Upper lobe of right lung (tissue), 1 donor: ENCODE data around the gene CTAG1A. TPM values are rescaled to one million over a fixed set of nuclear protein-coding genes. Genes with fewer than 3 reads are reported as not detected.
"Not testable (repeated sequence)": the region's sequence is repeated elsewhere in the genome, so short reads cannot be mapped to it uniquely, and the experiment has no call there.

Experiments used
- ATAC-seq: fragments of 200-7000 bp; cut with Tn5 transposase; one replicate; pipeline ENCODE4 v1.9.1; 2020; ENCODE audit warnings: mild to moderate bottlenecking, moderate library complexity
- DNase-seq: peaks from one replicate; pipeline ENCODE4 v3.0.0-alpha.2; 2020
- H3K27ac ChIP-seq: fragments of 200-600 bp; one replicate; pipeline ENCODE4 v1.8.0; 2022
- H3K27me3 ChIP-seq: fragments of 200-600 bp; one replicate; pipeline ENCODE4 v1.8.0; 2022; ENCODE audit warnings: mild to moderate bottlenecking
- H3K36me3 ChIP-seq: fragments of 200-600 bp; one replicate; pipeline ENCODE4 v1.8.0; 2022
- H3K4me1 ChIP-seq: fragments of 200-600 bp; one replicate; pipeline ENCODE4 v1.8.0; 2022
- H3K4me3 ChIP-seq: fragments of 200-600 bp; one replicate; pipeline ENCODE4 v1.8.0; 2022; ENCODE audit warnings: mild to moderate bottlenecking
- H3K9me3 ChIP-seq: fragments of 200-600 bp; one replicate; pipeline ENCODE4 v1.8.0; 2022
- intact Hi-C: fragments of 100-400 bp; cut with DNase I; formaldehyde crosslinking; loops from one replicate; pipeline ENCODE4 v1.11.0; 2022
- total RNA-seq: library from RNA; stranded (reverse); fragmentation: NEBNext Ultra II Directional; extraction: Animal tissue kit (Norgen Biotek cat#: 25700); gene quantifications from one replicate; pipeline ENCODE4 v1.2.1, GENCODE V29; 2021
- TF ChIP-seq, protein P1 (sequence below): fragments of 200-600 bp; IDR thresholded peaks from one replicate; pipeline ENCODE4 v1.8.0; 2022; ENCODE audit warnings: antibody characterized with exemption
- donor health status: DM: no; HTN: yes; CAD: no; lungs with severe emphysema.

The CTAG1A gene
- total RNA-seq, 1 donor from 2014 or later, result not detected

DNA sequence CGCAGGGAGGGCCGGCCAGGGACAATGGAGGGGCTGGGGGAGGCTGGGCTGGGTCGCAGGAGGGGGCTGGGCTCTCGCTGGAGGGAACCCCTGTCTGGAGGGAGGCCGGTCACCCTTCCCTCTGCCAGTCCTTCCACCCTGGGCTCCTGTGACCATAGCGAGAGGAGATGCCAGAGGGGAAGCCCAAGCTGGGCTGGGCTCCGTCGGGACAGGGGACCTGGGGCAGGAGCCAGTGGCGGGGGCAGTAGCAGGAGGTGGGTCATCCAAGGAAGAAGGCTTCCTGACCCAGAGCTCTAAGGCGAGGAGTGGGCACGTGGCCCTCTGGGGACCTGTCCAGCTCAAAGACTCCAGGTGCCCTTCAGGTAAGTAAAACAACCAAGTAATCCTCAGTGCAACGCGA is 17.3 kb downstream of the CTAG1A start:
- Histone ChIP-seq H3K4me3 (no peak overlapping the region), H3K9me3 (no peaks in the 10 kb centered on the region), H3K27ac (no peak overlapping the region), H3K27me3 (no peaks in the 10 kb centered on the region), H3K36me3 (no peaks in the 10 kb centered on the region), H3K4me1 (no peaks in the 10 kb centered on the region)
- intact Hi-C loops, result no loop called here
- ATAC-seq (no peak), DNase-seq (no peak)
- TF ChIP-seq, protein P1, sequence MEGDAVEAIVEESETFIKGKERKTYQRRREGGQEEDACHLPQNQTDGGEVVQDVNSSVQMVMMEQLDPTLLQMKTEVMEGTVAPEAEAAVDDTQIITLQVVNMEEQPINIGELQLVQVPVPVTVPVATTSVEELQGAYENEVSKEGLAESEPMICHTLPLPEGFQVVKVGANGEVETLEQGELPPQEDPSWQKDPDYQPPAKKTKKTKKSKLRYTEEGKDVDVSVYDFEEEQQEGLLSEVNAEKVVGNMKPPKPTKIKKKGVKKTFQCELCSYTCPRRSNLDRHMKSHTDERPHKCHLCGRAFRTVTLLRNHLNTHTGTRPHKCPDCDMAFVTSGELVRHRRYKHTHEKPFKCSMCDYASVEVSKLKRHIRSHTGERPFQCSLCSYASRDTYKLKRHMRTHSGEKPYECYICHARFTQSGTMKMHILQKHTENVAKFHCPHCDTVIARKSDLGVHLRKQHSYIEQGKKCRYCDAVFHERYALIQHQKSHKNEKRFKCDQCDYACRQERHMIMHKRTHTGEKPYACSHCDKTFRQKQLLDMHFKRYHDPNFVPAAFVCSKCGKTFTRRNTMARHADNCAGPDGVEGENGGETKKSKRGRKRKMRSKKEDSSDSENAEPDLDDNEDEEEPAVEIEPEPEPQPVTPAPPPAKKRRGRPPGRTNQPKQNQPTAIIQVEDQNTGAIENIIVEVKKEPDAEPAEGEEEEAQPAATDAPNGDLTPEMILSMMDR, result no peak

DNA sequence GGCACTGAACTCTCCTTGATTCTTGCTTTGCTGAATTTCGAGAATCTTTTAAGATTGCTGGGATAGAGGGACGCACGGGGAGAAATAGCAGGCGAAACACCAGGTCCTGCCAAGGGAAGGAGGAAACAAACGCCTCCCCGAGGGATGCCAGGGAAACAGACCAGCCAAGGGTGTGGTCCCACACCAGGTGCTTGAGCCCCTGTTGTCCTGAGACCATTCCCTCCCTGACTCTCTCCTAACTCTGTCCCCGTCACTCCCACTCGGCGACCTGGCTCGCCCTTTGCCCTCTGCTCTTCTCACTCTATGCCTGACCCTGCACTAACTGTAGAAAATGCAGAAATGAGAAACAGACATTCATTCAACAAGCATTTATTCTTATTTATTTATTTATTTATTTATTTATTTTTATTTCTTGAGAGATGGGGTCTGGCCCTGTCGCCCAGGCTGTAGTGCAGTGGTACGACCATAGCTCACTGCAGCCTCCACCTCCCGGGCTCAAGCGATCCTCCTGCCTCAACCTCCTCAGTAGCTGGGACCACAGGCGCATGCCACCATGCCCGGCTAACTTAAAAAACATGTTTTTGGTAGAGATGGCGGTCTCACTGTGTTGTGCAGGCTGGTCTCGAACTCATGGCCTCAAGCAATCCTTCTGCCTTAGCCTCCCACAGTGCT is 18.0 kb downstream of the CTAG1A start:
- no peak overlapping the region for H3K27ac ChIP-seq
- no peak overlapping the region for H3K4me3 ChIP-seq
- H3K36me3 ChIP-seq, result no peaks in the 10 kb centered on the region
- no peaks in the 10 kb centered on the region for H3K4me1 ChIP-seq
- DNase-seq, result no peak
- intact Hi-C loops, result no loop called here
- TF ChIP-seq, protein P1, result no peak
- no peaks in the 10 kb centered on the region for H3K9me3 ChIP-seq
- ATAC-seq, result no peak
- no peaks in the 10 kb centered on the region for H3K27me3 ChIP-seq

DNA sequence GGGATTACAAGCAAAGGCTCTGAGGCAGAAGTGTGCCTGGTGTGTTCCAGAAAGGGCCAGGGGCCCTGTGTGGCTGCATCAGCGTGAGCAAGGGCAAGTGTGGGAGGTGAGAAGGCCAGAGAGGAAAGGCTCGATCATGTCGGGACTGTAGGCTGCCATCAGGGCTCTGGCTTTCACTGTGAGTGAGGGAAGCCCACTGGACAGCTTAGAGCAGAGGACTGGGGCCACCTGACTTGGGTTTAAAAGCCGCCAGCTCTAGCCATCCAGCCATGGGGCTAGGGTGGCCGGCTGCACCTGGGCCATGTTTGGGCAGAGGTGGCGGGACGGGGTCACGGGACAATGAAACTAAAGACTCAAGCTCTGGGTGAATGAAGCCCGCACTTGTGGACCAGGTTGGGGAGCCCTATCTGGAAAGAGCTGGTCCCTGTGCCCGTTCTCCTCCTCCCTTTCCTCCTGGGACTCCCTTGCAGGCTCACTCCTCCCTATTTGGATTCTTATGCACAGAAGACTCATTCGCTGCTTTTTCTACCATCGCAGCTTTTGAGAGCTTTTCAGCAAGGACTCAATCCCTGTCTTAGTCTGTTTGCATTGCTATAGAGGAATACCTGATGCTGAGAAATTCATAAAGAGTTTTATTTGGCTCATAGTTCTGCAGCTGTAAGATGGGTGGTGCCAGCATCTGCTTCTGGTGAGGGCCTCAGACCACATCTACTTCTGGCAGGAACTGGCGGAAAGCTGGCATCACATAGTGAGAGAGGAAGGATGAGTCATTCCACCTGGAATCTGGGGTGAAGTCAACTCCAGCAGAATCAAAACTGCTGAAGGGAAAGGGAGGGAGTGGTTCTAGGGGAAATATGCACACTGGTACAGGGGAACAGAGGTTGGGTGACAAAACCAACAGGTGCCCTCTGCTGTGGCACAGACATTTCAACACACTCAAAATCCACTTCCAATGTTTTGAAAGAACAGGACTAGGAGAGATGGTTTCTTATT is 18.8 kb downstream of the CTAG1A start:
- peak; percentile 83 for ATAC-seq
- Histone ChIP-seq H3K27me3 (no peaks in the 10 kb centered on the region), H3K9me3 (no peaks in the 10 kb centered on the region), H3K4me1 (no peaks in the 10 kb centered on the region), H3K4me3 (no peak overlapping the region), H3K27ac (no peak overlapping the region), H3K36me3 (no peaks in the 10 kb centered on the region)
- no peak for DNase-seq
- TF ChIP-seq, protein P1, result no peak
- intact Hi-C loops, result no loop called here

DNA sequence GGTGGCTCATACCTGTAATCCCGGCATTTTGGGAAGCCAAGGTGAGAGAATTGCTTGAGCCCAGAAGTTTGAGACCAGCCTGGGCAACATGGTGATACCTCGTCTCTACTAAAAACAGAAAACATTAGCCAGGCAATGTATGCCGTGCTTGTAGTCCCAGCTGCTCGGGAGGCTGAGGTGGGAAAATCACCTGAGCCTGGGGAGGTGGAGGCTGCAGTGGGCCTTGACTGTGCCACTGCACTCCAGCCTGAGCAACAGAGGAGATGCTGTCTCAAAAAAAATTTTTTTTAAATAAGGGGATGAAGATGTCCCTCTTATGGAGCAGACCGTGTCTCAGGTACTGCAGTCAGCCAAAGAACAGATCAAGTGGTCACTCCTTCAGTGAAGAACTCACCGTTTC is 20.6 kb downstream of the CTAG1A start:
- DNase-seq (no peak), ATAC-seq (no peak)
- Histone ChIP-seq H3K9me3 (no peaks in the 10 kb centered on the region), H3K27ac (no peak overlapping the region), H3K36me3 (no peaks in the 10 kb centered on the region), H3K4me3 (no peak overlapping the region), H3K27me3 (no peaks in the 10 kb centered on the region), H3K4me1 (no peaks in the 10 kb centered on the region)
- intact Hi-C loops, result no loop called here
- TF ChIP-seq, protein P1, result no peak

DNA sequence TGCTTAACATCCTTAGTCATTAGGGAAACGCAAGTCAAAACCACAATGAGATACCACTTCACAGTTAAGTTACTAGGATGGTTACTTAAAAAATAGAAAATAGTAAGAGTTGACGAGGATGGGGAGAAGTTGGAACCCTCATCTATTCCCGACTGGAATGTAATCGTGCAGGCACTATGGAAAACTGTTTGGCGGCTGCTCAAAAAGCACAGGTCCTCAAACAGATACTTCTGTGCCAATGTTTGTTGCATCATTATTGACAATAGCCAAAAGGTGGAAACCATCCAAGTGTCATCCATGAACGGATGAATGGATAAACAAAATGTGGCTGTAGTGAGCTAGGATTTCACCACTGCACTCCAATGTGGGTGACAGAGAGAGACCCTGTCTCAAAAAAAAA is 22.4 kb downstream of the CTAG1A start:
- ATAC-seq (no peak), DNase-seq (no peak)
- no peaks in the 10 kb centered on the region for H3K9me3 ChIP-seq
- no peaks in the 10 kb centered on the region for H3K4me1 ChIP-seq
- TF ChIP-seq, protein P1, result no peak
- H3K27ac ChIP-seq, result no peak overlapping the region
- H3K4me3 ChIP-seq, result no peak overlapping the region
- intact Hi-C loops, result no loop called here
- no peaks in the 10 kb centered on the region for H3K27me3 ChIP-seq
- H3K36me3 ChIP-seq, result no peaks in the 10 kb centered on the region

DNA sequence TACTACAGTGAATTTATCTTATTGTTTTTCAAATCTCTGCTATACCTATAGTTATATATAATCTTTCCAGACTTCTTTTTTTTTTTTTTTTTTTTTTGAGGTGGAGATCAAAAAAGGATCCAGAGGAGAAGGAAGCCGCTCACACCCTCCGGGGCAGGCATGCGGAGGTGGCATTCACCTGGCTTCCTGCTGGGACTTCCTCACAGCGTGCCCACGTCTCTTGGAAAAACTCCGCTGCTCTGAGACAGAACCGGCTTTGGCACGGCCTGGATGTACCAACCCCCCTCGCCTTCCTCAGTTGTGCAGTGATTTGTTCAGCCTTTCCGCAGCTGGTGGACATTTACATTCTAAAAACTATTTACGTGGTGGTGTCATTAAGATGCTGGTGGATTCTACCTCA is 23.0 kb downstream of the CTAG1A start:
- H3K9me3 ChIP-seq, H3K4me1 ChIP-seq, DNase-seq, intact Hi-C loops, H3K4me3 ChIP-seq, H3K36me3 ChIP-seq, ATAC-seq, H3K27ac ChIP-seq, H3K27me3 ChIP-seq: not testable (repeated sequence)

DNA sequence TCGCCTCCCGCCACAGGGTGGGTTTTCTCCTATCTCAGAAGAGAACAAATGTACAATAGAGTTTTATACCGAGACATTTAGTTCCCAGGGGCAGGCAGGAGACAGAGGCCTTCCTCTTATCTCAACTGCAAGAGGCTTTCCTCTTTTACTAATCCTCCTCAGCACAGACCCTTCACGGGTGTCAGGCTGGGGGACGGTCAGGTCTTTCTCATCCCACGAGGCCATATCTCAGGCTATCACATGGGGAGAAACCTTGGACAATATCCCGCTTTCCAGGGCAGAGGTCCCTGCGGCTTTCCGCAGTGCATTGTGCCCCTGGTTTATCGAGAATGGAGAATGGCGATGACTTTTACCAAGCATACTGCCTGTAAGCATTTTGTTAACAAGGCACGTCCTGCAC is 23.9 kb downstream of the CTAG1A start:
- DNase-seq, H3K27me3 ChIP-seq, H3K36me3 ChIP-seq, H3K4me3 ChIP-seq, intact Hi-C loops, ATAC-seq, H3K9me3 ChIP-seq, H3K27ac ChIP-seq, H3K4me1 ChIP-seq: not testable (repeated sequence)

DNA sequence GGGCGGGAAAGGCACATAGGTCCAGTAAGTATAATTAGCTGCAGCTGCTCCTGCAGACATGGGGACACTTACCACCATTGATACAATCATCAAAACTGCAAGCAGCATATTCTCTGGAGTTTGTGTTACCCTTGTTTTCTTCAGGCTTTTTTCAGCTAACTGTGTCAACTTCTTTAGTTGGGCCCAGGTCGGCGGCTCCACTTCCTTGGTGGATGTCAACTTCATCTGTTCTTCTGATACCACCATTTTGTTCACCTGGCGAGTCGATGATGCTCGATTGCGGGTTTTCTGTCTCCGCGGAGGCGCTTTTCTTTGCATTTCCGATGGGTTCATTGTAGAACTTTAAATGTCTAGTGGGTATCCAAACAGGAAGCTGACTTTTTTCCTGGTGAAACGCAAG is 26.2 kb downstream of the CTAG1A start:
- H3K27ac ChIP-seq, H3K27me3 ChIP-seq, intact Hi-C loops, ATAC-seq, H3K9me3 ChIP-seq, H3K4me1 ChIP-seq, H3K36me3 ChIP-seq, DNase-seq, H3K4me3 ChIP-seq: not testable (repeated sequence)

DNA sequence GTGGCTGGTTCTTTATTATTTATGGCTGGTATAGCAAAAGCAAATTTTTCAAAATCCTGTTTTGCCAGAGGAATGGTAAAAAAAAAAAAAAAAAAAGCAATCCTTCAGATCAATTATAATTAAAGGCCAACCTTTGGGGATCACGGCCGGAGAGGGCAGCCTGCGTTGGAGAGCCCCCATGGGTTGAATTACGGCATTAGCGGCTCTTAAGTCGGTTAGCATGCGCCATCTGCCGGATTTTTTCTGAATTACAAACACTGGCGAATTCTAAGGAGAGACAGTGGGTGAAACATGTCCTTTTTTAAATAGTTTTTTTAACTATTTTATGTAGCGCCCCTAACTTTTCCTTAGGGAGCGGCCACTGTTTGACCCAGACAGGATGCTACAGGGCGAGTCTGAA is 28.7 kb downstream of the CTAG1A start:
- intact Hi-C loops, result not testable (repeated sequence)

More for the DNA sequence above, 28.7 kb downstream of the CTAG1A start:
- not testable (repeated sequence) for DNase-seq, H3K36me3 ChIP-seq, ATAC-seq, H3K9me3 ChIP-seq, H3K4me1 ChIP-seq, H3K27ac ChIP-seq, H3K27me3 ChIP-seq, H3K4me3 ChIP-seq
